Activated CD4-positive, alpha-beta T cell treated with anti-CD3 and anti-CD28 coated beads, Interleukin-2, Interleukin-6, amounts not matched to agents 100 ng/mL and 50 ng/mL, durations not matched to agents 16 hours and 8 hours (primary cell): ENCODE results near the gene SPATS2L.
"Not testable (repeated sequence)": the region's sequence is repeated elsewhere in the genome, so short reads cannot be mapped to it uniquely, and the experiment has no call there.

Experiments
- DNase-seq: peaks from one replicate; pipeline ENCODE4 v3.0.0-alpha.2; 2020

SPATS2L gene

GRCh38 chr2:200320991-200321390, 14.5 kb downstream of the SPATS2L start:
- DNase-seq: no peak

GRCh38 chr2:200321780-200322534, 15.5 kb downstream of the SPATS2L start:
- DNase-seq: no peak

GRCh38 chr2:200322607-200323006, 16.1 kb downstream of the SPATS2L start:
- no peak for DNase-seq

- no peak for DNase-seq
Observed at GRCh38 chr2:200324362-200324761, 17.9 kb downstream of the SPATS2L start.

GRCh38 chr2:200329384-200329783, 22.9 kb downstream of the SPATS2L start:
- no peak for DNase-seq

GRCh38 chr2:200329798-200330197, 23.3 kb downstream of the SPATS2L start:
- DNase-seq: no peak

GRCh38 chr2:200330351-200331060, 24.0 kb downstream of the SPATS2L start:
- no peak for DNase-seq

- no peak for DNase-seq
Observed at GRCh38 chr2:200331061-200331400, 24.5 kb downstream of the SPATS2L start.

GRCh38 chr2:200335657-200336056, 29.2 kb downstream of the SPATS2L start:
- DNase-seq: no peak

- no peak for DNase-seq
Observed at GRCh38 chr2:200336980-200337615, 30.6 kb downstream of the SPATS2L start.

GRCh38 chr2:200337621-200338020, 31.1 kb downstream of the SPATS2L start:
- no peak for DNase-seq

- no peak for DNase-seq
Observed at GRCh38 chr2:200338692-200339091, 32.2 kb downstream of the SPATS2L start.

- DNase-seq: no peak
Observed at GRCh38 chr2:200340508-200341224, 34.2 kb downstream of the SPATS2L start.

GRCh38 chr2:200341376-200341775, 34.9 kb downstream of the SPATS2L start:
- DNase-seq: peak; percentile 50

- DNase-seq: no peak
Observed at GRCh38 chr2:200342235-200342634, 35.7 kb downstream of the SPATS2L start.

GRCh38 chr2:200342654-200343053, 36.2 kb downstream of the SPATS2L start:
- no peak for DNase-seq

GRCh38 chr2:200344202-200344601, 37.7 kb downstream of the SPATS2L start:
- DNase-seq: not testable (repeated sequence)

GRCh38 chr2:200345975-200346374, 39.5 kb downstream of the SPATS2L start:
- no peak for DNase-seq

- no peak for DNase-seq
Observed at GRCh38 chr2:200347301-200347700, 40.8 kb downstream of the SPATS2L start.

GRCh38 chr2:200348897-200349563, 42.5 kb downstream of the SPATS2L start:
- no peak for DNase-seq

GRCh38 chr2:200349868-200350267, 43.4 kb downstream of the SPATS2L start:
- no peak for DNase-seq

- no peak for DNase-seq
Observed at GRCh38 chr2:200350850-200351285, 44.4 kb downstream of the SPATS2L start.

GRCh38 chr2:200351815-200352214, 45.3 kb downstream of the SPATS2L start:
- DNase-seq: no peak
